ENCODE data around the gene VAX1. TPM values are rescaled to one million over a fixed set of nuclear protein-coding genes. Genes with fewer than 3 reads are reported as not detected.
"Not testable (repeated sequence)": the region's sequence is repeated elsewhere in the genome, so short reads cannot be mapped to it uniquely, and the experiment has no call there.

Gene VAX1, protein sequence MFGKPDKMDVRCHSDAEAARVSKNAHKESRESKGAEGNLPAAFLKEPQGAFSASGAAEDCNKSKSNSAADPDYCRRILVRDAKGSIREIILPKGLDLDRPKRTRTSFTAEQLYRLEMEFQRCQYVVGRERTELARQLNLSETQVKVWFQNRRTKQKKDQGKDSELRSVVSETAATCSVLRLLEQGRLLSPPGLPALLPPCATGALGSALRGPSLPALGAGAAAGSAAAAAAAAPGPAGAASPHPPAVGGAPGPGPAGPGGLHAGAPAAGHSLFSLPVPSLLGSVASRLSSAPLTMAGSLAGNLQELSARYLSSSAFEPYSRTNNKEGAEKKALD
- total RNA-seq (not detected), polyA plus RNA-seq (not detected)
- long read RNA-seq, donor 1, result 0 reads
- long read RNA-seq, donor 2, result 0 reads
- long read RNA-seq, donor 3, result 0 reads
- long read RNA-seq, donor 4, result 0 reads
- long read RNA-seq, donor 5, result 0 reads
- long read RNA-seq, donor 6, result 0 reads
- long read RNA-seq, donor 7, result 0 reads
- long read RNA-seq, donor 8, result 0 reads
- long read RNA-seq, donor 9, result 0 reads
- long read RNA-seq, donor 10, result 0 reads

DNA sequence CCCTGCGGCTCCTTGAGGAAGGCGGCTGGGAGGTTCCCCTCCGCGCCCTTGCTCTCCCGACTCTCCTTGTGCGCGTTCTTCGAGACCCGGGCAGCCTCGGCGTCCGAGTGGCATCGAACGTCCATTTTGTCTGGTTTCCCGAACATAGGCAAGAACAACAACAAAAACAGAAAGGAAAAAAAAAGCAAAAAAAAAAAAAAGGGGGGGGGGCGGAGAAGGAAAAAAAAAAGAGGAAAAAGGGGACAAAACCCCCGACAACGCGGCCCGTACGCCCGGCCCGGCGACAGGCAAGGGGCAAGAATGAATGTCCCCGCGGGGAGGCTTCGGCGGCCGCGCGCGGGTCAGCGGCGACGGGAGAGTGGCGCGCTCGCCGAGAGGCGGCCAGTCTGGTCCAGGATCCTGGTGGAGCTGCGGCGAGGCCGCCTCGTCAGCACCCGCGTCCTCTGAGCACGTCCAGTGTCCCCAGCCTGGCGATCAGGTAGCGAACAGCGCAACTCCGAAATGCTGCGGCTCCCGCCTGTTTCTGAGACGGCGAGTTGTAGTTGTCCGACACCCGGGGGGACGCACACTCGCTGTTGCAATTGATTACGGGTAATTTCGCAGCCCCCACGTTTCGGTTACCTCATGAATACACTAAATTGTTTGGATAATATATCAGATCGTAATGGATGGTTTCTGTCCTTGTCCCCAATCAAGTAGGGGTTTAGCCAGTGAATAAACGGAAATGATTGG, at the start of gene VAX1:
Gene VAX1, minus strand, starts transcription at position 360 of the 732 bp plus-strand sequence. Its CDS starts 214 bp downstream, at position 146.
- DNase-seq, result no peak
- H3K4me1 ChIP-seq, result peaks cover 16 to 54% (median 36%) of the 10 kb centered on the region in 4 donors
- WGBS, 5 donors, result 3 to 9% (median 6%) methylated on average over 47 to 64 of the region's 65 CpGs
- H3K27ac ChIP-seq, result no peak within 1 kb of the TSS
- H3K27me3 ChIP-seq, result peaks cover 40 to 100% (median 99%) of the 10 kb centered on the region in 3 donors
- H3K9me3 ChIP-seq, result peaks cover 0 to 12% (median 3%) of the 10 kb centered on the region in 4 donors
- intact Hi-C loops (cut with DNase I; ENCODE audit: low total_unique reads), result no loop called here
- no peaks in the 10 kb centered on the region for H3K36me3 ChIP-seq
- TF ChIP-seq POLR2A (IDR thresholded peaks at IDR 0.05) (no peak), POLR2AphosphoS5 (IDR thresholded peaks at IDR 0.05) (no peak), EP300 (IDR thresholded peaks at IDR 0.05) (no peak)
- TF ChIP-seq, protein P1, sequence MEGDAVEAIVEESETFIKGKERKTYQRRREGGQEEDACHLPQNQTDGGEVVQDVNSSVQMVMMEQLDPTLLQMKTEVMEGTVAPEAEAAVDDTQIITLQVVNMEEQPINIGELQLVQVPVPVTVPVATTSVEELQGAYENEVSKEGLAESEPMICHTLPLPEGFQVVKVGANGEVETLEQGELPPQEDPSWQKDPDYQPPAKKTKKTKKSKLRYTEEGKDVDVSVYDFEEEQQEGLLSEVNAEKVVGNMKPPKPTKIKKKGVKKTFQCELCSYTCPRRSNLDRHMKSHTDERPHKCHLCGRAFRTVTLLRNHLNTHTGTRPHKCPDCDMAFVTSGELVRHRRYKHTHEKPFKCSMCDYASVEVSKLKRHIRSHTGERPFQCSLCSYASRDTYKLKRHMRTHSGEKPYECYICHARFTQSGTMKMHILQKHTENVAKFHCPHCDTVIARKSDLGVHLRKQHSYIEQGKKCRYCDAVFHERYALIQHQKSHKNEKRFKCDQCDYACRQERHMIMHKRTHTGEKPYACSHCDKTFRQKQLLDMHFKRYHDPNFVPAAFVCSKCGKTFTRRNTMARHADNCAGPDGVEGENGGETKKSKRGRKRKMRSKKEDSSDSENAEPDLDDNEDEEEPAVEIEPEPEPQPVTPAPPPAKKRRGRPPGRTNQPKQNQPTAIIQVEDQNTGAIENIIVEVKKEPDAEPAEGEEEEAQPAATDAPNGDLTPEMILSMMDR (IDR thresholded peaks at IDR 0.05), result no peak
- peak within 1 kb of the TSS; percentile 31 to 48 (median 39) for H3K4me3 ChIP-seq

DNA sequence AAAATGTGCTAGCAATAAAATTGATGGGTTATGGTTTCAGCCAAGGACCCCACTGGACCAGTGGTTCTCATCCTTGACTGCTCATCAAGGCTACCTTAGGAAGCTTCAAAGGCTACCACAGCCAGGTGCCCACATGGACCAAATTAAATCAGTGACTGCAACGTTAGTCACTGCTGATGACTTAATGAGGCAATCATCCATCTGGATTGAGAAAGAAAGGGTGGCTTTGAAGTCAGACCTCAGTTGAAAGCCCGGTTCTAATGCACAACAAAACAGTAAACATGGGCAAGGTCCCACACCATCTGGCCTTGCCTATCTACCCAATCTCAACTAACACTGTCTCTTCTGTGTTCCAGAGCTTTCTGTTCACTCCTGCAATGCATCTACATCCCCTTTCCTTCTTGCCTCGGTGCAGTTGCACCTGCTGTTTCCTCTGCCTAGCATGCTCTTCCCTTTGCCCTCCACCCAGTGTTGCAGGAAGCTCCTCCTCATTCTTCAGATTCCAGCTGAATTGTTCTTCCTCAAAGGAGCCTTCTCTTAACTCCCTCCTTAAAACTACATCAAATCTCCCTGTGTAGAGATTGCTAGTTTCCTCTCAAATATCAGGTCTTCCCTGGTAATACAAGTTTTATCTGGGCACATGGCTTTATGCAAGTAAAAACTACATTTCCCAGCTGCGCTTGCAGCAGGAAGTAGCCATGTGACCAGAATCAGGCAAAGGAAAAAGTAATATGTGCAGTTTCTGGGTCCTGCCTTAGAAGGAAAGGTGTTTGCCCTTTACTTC, 49.0 kb upstream of the VAX1 start:
- no peak for TF ChIP-seq EP300 (IDR thresholded peaks at IDR 0.05)
- no peak for TF ChIP-seq POLR2AphosphoS5 (IDR thresholded peaks at IDR 0.05)
- TF ChIP-seq, protein P1 (IDR thresholded peaks at IDR 0.05), result no peak
- TF ChIP-seq POLR2A (IDR thresholded peaks at IDR 0.05), result no peak
- 52 to 75% (median 69%) methylated on average over 4 of the region's 4 CpGs for WGBS, 5 donors
- H3K36me3 ChIP-seq, result no peaks in the 10 kb centered on the region
- H3K4me1 ChIP-seq, result no peaks in the 10 kb centered on the region
- H3K4me3 ChIP-seq, result no peak overlapping the region
- no peak for DNase-seq
- H3K27me3 ChIP-seq, result peaks cover 0 to 22% (median 0%) of the 10 kb centered on the region in 3 donors
- intact Hi-C loops (cut with DNase I; ENCODE audit: low total_unique reads), result no loop called here
- H3K9me3 ChIP-seq, result peaks cover 0 to 14% (median 4%) of the 10 kb centered on the region in 4 donors
- no peak overlapping the region for H3K27ac ChIP-seq

DNA sequence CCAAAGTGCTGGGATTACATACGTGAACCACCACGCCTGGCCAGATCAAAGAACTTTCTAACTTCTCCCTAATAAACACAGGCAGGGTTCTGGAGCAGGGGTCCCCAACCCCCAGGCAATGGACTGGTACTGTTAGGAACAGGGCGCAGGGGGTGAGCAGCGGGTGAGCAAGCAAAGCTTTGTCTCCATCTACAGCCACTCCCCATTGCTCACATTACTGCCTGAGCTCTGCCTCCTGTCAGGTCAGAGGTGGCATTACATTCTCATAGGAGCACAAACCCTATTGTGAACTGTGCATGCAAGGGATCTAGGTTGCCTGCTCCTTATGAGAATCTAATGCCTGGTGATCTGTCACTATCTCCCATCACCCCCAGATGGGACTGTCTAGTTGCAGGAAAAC, 47.7 kb upstream of the VAX1 start:
- DNase-seq; H3K27ac ChIP-seq; H3K4me1 ChIP-seq; H3K4me3 ChIP-seq; H3K36me3 ChIP-seq; intact Hi-C loops (cut with DNase I; ENCODE audit: low total_unique reads): not testable (repeated sequence)
- peaks cover 0 to 33% (median 0%) of the 10 kb centered on the region in 3 donors for H3K27me3 ChIP-seq
- WGBS, 5 donors, result 84 to 100% (median 91%) methylated on average over 4 of the region's 4 CpGs
- H3K9me3 ChIP-seq, result peaks cover 0 to 14% (median 4%) of the 10 kb centered on the region in 4 donors

GRCh38 chr10:117184821-117185220, 46.8 kb upstream of the VAX1 start:
- DNase-seq, result no peak
- Histone ChIP-seq H3K9me3 (peaks cover 0 to 12% (median 3%) of the 10 kb centered on the region in 4 donors), H3K36me3 (no peaks in the 10 kb centered on the region), H3K4me3 (no peak overlapping the region), H3K4me1 (no peaks in the 10 kb centered on the region), H3K27me3 (peaks cover 0 to 41% (median 0%) of the 10 kb centered on the region in 3 donors), H3K27ac (no peak overlapping the region)
- TF ChIP-seq, protein P1 (IDR thresholded peaks at IDR 0.05), result no peak
- TF ChIP-seq POLR2AphosphoS5 (IDR thresholded peaks at IDR 0.05) (no peak), EP300 (IDR thresholded peaks at IDR 0.05) (no peak), POLR2A (IDR thresholded peaks at IDR 0.05) (no peak)
- WGBS, 5 donors, result 78 to 89% (median 86%) methylated on average over 3 of the region's 3 CpGs
- intact Hi-C loops (cut with DNase I; ENCODE audit: low total_unique reads), result no loop called here
